GM19043 (cell line): ENCODE measurements around the gene SDK1.

Experiments used
- ATAC-seq: cut with Tn5 transposase; IDR thresholded peaks from one replicate; pipeline ENCODE4 v1.9.1; 2021; ENCODE audit warnings: low read depth; ENCODE audit not compliant: unreplicated experiment

The SDK1 gene

DNA sequence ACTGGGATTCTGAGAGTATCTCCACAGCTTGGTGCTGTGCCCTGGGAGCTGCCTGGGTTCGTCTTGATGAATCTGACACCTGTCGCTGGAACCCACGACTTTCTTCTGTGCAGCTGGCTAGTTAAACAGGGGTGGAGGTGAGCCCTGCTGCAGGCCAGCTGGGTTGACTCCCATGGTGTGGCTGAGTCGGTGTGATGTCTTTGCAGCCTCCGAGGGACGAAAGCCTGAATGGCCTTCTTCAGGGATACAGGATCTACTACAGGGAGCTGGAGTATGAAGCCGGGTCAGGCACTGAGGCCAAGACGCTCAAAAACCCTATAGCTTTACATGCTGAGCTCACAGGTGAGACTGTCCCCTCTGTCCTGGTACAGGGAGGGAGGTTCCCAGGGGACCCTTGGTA is 873.0 kb downstream of the SDK1 start:
- no peak for ATAC-seq

DNA sequence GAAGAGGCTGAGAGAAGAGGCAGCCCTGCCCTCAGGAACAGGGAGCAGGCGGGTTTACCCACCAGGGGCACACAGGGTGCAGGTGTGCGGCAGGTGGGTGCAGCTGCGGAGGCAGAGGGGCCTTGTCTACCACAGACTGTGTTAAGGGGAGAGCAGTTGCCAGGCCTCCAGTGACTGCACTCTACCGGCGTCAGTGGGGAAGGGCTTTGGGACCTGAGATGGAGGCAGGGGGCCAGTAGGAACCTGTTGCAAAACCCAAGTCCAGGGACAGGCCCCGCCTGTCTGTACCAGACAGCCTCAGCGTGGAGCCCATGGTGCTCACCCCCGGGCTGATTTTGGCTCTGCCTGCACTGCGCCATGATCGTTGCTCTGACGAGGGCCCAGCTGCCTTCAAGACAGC is 873.4 kb downstream of the SDK1 start:
- no peak for ATAC-seq

DNA sequence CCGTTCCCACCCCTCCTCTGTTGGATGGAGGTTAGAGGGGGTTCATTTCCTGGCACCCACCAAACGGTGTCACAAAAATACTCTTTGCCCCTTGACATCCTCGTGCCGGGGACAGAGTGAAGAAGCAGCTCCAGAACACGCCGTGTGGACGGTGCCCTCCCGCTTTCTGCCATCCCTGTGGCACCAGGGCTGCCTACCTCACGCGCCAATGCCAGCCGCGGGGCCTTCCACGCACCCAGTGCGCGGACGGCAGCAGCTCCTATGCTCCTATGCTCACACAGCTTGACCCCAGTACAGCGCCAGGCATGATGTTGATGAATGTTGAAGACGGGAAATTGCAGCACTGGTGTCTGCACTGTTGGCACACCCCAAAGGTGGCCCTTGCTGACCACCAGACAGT is 873.8 kb downstream of the SDK1 start:
- no peak for ATAC-seq

DNA sequence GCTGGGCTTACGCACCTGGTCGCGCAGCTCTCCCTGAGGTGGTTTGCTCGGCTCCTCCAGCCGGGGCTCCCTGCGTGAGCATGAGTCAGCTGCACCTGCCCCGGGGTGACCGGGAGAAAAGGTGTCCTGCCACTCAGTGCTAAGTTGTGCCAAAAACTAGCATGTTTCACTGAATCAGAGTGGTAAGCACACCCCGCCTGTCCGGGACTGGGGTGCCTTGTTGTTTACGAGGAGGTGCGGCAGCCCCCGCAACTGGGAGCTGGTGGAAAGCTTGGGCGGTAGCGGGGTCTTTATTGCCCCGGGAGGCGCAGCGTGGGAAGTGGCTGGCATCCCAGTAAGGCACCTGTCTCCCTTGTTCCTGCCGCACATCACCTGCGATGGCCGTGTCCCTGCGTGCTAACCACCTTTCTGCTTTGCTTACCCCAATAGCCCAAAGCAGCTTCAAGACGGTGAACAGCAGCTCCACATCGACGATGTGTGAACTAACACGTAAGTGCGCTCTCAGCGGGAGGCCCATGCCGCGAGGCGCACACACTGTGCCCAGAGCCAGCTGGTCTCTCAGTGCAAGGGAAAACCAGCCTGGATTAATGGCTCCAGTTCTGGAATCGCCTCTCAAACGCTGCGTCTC is 874.4 kb downstream of the SDK1 start:
- ATAC-seq, result no peak

DNA sequence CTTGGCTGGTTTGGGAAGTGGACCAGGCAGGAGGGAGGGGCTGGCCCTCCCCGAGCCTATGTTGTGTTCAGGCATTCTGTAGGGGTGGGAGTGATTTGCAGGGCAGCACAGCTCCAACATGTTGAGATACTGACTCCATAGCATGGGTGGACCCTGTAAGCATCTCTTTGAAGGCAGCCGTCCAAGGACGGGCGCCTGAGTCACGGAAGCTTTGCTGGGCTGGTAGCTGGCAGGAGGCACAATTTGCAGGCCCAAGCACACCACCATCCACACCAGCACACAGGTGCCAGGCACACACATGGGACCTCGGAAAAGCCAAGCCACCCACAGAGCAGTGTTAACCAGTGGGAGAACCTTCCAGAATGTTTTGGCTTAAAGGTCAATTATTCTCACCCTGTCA is 875.9 kb downstream of the SDK1 start:
- no peak for ATAC-seq

DNA sequence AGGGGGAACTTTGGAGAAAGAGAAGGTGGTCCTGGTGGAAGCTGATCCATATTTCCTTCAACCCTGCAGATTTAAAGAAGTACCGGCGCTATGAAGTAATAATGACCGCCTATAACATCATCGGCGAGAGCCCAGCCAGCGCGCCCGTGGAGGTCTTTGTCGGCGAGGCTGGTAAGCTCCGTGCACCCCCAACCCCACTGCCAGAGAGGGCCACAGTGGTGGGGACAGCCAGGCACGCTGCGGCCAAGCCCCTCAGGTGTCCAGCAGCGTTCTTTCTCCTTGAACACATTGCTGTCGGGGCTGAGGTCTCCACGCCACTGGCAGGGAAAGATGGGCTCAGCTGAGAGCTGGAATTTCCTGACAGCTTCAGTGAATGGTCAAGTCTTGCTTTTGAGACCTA is 877.4 kb downstream of the SDK1 start:
- no peak for ATAC-seq

DNA sequence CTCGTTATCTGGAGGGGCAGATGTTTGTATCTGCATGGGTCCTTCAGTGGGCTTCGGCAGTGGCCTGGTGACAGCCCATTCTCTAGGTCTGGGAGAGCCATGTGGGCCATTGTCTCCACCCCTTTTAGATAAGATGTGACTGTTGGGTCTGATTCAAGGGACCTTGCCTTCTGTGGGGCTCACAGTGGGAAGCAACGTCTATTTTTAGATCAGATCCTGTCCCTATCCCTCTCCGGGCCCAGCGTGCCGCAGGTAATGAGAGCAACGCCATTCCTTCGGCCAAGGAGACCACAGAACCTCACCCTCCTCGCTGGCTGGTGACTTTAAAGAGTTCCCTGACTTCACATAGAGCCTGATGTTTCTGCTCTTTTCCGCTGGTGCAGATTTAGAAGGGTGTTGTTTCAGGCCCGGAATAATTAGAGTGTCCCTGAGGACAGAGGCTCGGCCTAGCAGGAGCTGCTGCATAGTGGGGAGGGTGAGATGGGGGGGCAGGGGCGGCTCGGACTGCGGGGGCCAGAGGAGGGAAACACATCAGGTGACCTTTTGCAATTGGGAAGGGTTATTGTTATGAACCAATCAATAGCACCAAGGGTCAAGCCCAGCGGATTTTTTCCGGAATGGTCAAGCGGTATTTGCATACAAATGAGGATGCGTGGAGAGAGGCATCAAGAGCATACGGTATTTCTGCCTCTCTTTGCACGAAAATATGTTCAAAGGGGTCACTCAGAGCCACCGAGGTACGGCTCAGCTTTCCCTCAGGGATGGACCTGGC is 878.0 kb downstream of the SDK1 start:
- ATAC-seq, result no peak

DNA sequence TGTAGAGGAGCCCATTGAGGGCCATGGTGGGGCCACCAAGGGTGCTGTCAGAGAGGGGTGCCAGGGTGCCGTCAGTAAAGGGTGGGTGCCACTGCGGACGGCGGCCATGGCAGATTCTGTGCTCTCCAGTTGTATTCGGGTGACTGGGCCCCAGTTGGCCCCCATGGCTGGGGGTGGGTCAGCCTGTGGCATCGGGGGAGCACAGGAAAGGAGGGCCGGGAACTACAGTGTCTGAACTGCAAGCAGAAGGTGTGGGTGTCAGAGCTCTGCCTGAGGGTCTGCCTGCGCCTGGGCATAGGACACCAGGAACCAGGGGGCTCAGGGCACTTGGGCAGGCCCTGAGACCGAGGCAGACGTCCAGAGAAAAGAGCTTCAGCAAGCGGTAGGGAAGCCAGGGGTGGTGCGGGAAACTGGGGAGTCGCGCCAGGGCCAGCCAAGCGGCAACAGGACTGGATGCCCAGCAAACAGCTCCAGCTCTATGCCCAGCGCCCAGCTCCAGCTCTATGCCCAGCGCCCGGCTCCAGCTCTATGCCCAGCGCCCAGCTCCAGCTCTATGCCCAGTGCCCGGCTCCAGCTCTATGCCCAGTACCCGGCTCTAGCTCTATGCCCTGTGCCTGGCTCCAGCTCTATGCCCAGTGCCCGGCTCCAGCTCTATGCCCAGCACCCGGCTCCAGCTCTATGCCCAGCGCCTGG is 878.8 kb downstream of the SDK1 start:
- no peak for ATAC-seq

DNA sequence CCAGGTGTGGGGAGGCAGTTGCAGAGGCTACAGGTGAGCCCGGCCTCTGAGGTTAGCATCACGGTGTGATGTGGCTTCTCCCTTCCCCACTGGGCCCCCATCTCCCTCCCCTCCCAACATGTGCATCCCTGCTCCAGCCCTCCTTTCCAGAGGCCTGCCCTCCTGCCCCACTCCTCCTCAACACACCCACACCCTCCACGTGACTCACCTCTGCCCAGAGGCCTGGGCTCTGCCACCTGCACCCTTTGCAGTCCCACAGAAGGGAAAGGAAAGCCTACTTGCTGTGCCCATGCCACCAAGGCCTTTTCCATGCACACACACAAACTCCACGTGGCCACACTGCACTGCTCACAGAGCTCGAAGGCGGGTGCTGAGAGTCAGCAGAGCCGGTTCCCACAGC is 880.4 kb downstream of the SDK1 start:
- ATAC-seq, result no peak

DNA sequence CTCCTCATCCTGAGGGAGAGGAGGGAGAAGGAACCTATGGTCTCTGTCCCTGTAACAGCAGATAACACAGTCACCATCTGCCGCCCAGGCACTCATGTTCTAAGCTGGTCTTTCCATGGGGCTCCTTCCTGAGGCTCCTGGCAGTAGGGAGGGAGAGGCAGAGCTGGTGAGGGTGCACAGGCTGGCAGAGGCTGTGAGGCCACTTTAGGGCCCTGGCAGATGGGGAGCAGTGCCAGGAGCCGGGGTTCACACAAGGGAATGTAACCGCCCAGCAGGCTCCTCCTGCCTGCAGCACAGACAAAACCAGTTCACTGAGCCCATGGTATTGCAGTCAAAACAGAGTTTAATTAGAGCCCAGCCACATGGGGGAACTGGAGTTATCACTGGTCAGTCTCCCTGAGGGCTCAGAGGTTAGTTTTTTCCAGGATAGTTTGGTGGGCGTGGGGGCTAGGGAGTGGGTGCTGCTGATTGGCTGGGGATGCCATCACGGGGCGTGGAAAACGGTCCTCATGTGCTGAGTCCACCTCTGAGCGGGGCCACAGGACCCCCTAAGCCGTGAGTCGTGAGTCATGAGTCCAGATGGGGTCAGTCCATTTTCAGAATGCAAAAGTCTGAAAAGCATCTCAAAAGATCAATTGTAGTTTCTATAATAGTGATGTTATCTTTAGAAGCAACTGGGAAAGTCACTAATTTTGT is 881.7 kb downstream of the SDK1 start:
- ATAC-seq, result no peak

DNA sequence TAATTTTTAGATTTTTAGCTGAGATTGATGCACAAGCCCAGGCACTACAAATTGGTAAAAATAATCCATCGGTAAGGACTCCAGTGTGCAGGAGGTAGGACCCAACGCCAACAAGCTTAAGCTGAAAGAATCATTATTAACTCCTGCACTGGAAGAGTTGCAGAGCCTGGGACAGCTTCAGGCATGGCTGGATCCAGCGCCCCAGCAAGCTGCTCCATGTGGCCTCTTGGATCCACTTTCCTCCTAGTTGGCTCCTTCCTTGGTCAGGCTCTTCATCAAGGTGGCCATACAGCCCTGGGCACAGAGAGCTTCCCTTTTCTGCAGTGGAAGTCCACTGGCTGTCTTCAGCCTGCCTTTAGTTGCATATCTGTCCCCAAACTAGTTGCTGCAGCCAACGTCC is 883.6 kb downstream of the SDK1 start:
- no peak for ATAC-seq

DNA sequence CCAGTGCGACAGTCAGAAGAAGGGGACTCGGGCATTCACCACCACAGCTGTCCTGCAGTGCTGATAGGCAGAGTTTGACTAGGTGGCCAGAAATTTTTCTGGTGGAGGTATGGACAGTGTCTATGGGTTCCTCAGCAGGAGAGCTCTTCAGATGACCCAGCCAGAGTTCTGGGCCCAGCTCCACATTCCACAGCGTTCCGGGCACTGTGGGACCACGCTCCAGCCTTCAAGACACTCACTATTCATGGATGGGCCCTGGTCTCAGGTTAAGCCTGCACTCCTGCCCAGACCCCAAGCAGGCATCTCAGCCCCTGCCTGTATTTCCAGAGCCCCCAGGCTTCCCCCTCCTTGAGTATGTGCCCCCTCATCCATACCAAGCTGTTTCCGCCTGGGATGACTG is 884.1 kb downstream of the SDK1 start:
- no peak for ATAC-seq

DNA sequence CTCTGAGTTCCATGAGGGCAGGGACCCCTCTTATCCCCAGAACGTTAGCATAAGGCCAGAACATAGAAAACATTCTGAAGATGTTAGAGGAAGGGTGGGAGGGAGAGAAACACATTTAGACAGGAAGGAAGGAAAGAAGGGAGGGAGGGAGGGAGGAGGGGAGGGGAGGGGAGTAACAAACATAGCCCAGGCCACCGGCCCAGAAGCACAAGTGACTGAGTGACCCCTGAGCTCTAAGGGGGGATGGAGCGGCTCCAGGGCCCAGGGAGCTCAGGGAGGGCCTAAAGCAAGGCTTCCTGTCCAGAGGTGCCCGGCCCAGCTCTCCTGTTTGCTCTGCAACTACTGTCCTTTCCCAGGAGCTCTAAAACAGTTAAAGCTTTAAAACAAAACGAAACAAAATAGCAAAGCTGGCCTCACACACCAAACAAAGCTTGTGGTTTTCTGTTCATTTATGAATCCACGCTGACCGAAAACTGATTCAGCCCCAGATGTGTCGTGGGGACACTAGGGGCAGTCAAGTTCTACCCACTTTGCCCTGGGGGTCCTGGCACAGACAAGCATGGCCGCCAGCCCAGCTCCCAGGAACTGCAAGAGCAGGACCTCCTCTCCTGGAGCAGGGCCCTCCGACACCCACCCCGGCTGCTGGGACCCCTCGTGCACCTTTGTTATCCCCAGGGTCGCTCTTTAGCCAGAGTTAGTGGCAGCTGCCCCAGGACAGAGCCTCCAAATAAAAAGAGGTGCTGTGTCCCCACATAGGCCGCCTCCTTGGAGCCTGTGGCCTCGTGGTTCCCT is 884.9 kb downstream of the SDK1 start:
- ATAC-seq, result no peak

DNA sequence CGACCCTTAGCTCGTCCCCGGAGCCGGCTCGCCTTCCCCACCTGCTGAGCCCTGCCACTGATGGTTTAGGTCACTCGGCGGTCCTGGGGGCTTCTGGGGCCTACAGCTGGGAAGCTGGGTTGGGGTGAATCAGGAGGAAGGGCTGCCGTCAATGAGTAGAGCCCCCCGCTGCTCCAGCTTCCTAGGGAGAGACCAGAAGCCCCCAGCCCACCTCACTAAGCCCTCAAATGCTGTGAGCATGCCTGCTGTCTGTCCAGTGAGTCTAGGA is 885.4 kb downstream of the SDK1 start:
- ATAC-seq, result no peak

DNA sequence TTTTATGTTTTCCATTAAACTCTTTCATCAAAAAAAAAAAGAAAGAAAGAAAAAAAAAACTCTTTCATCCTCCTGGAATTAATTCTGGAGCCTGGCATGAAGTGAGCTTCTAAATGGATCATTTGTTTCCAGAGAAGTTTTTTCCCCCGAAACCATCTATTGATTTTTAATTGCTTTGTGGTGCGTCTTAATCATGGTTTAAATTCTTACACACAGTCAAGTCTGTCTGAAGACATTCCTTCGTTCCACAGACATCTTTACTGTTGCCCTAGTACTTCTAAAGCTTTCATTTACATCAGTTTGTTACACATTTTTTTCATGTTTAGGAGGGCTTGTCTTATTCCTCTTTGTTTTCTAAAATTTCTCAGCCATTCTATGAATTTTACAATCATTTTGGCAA is 887.6 kb downstream of the SDK1 start:
- no peak for ATAC-seq

DNA sequence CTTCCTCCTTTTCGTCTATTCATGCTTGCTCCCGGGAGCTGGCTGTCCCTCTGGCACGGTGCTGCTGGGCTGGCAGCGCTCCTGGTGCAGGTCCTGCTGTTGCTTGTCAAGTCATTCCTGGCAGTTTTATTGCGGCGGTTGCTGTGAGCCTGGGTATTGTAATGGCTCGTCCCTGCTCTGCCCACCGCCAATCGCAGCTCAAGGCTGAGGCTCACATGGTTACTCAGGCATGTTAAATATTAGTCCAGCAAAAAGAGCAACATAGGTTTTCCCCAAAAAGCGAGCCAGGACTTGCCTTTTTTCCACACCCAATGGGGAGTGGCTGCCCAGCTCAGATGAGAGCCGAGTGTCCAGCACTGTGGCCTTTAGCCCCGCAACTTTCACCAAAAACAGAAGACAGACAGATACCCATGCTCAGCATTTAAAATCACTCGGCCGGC is 888.1 kb downstream of the SDK1 start:
- ATAC-seq, result no peak

DNA sequence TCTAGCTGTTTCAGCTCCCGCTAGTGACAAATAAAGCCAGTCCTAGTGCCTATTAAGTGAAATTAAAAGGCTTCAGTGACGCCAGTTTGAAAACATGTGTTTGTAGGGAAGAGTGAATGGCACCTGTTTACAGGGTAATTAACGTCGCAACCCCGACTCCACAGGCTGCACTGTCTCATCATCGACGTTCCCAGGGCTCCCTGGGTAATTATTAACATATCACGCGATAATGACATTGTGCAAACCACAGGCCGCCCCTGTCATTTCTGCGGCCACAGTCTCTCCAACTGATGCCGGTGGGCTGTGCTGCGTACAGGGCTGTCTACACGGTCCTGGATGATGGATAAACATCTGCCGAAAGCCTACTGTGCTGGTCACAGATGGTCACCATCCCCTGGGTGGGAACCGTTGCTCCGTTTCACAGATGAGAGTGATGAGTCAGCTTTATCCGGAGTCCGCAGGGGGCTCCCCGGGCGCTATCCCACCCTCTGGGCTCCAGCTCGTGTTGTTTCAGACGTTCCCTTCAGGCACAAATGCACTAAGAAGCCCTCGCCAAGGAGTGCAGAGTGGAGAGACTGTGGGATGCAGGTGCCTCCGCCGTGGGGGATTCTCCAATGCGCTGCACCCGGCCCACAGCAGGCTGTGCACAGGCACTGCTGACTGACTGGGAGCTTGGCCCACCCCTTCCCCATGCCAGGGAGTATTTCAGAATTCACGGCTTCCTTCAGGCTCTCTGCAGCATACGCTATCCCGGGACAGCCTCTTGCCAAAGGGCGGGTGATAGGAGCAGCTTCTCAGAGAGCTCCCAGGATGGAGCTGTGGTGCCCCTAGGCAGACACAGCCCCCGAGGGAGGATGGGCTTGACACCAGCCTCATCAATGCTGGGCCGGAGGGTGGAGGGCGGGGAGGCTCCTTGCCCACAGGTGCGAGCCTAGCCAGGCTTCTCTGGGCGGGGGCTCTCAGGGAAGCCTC is 889.2 kb downstream of the SDK1 start:
- no peak for ATAC-seq

DNA sequence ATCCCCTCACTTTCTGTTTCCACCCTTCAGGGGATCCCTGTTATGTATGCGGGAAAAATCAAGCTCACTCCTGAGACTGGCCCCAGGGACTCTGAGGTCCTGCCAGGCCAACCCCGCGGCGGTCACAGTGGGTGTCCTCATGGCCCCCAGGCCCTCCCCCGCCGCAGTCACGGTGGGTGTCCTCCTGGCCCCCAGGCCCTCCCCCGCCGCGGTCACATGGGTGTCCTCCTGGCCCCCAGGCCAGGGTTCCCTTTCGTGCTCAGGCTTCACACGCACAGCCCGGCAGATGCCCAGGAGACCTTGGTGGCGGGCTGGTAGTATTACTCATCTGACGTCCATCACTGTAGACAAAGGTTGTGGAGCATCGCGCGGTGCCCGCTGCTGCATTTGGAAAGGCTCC is 890.0 kb downstream of the SDK1 start:
- no peak for ATAC-seq

DNA sequence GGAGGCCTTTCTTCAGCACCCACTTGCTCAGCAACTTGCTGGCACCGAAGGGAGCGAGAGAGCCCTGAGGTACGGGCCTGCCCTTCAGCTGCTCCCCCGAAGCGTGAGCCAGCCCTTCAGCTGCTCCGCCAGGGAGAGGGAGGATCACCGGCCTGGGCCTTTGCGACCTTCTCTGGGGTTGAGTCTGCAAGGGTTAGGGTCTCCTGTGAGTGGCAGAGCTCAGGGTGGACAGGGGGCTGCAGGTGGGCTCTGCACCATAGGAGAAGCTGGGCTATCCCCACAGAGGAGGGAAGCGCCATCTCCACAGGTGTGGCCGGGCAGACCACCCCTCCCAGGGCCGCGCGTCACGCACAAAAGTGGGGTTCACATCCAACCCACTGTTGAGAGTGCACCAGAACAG is 890.5 kb downstream of the SDK1 start:
- no peak for ATAC-seq

DNA sequence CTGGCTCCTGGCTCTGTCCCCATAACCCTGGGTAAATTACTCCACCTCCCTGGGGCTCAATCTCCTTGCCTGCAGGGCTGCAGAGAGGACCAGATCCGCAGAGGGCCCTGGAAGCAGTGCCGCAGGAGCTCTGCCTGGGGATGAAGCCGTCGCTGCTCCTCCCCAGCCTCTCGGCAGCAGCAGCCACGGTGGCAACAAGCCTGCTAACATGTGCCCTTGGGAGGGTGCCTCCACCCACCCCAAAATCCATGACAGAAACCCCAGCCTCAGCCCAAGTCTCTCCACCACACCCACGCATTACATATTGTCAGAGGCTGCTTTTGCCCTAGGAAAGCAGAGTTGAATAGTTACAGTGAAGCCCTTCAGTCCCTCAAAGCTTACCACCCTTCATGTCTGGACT is 894.6 kb downstream of the SDK1 start:
- ATAC-seq, result no peak
